ENCODE measurements around the gene SPINT2. TPM values are rescaled to one million over a fixed set of nuclear protein-coding genes. Genes with fewer than 3 reads are reported as not detected.

Gene SPINT2
- total RNA-seq, 1 donor from 2014 or later: 171 TPM

DNA sequence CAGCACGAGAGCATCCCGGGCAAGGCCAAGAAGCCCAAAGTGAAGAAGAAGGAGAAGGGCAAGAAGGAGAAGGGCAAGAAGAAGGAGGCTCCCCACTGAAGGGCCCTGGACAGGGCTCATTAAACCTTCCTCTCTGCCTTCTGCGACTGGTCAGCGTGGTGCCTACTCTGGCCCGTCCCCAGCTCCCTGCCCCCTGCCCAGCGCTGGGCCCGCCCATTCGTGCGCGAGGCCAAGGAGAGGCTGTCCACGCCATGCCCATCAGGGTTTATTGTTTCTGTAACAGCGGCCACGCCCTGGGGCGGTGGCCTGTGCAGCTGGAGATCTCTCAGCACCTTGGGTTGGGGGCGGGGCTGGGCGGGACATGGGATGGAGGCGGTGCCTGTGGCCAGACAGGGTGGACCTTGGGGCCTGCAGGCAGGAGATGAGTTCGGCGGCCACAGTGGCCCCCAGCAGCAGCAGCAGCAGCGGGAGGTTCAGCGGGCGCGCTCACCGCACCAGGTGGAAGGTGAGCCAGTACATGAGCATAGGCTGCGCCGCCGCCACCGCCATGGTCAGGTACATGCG is 40.6 kb downstream of the SPINT2 start:
- H3K9me3 ChIP-seq (ENCODE audit: insufficient read depth, low read depth, low read length): no peaks in the 10 kb centered on the region
- peaks cover 4% of the 10 kb centered on the region for H4K20me1 ChIP-seq (ENCODE audit: insufficient read depth, low read length)
- H3K4me2 ChIP-seq (ENCODE audit: low read length): peak overlapping the region; percentile 5
- H3K4me3 ChIP-seq (ENCODE audit: insufficient read depth, low read depth, low read length): no peak overlapping the region
- H3K27ac ChIP-seq (ENCODE audit: low read depth, low read length): no peak overlapping the region
- Mint-ChIP-seq H3K36me3 (ENCODE audit: low read depth, unreplicated experiment) (peaks cover 8% of the 10 kb centered on the region), H3K9me3 (ENCODE audit: unreplicated experiment) (no peaks in the 10 kb centered on the region), H3K27ac (ENCODE audit: unreplicated experiment) (no peak overlapping the region), H3K4me1 (ENCODE audit: low read depth, unreplicated experiment) (peaks cover 18% of the 10 kb centered on the region), H3K4me3 (ENCODE audit: unreplicated experiment) (peak overlapping the region; percentile 45), H3K27me3 (ENCODE audit: low read depth, unreplicated experiment) (no peaks in the 10 kb centered on the region)
- no peak for TF ChIP-seq EZH2 (IDR thresholded peaks at IDR 0.05; ENCODE audit: insufficient read depth, low read length)
- TF ChIP-seq, protein P1, sequence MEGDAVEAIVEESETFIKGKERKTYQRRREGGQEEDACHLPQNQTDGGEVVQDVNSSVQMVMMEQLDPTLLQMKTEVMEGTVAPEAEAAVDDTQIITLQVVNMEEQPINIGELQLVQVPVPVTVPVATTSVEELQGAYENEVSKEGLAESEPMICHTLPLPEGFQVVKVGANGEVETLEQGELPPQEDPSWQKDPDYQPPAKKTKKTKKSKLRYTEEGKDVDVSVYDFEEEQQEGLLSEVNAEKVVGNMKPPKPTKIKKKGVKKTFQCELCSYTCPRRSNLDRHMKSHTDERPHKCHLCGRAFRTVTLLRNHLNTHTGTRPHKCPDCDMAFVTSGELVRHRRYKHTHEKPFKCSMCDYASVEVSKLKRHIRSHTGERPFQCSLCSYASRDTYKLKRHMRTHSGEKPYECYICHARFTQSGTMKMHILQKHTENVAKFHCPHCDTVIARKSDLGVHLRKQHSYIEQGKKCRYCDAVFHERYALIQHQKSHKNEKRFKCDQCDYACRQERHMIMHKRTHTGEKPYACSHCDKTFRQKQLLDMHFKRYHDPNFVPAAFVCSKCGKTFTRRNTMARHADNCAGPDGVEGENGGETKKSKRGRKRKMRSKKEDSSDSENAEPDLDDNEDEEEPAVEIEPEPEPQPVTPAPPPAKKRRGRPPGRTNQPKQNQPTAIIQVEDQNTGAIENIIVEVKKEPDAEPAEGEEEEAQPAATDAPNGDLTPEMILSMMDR (IDR thresholded peaks at IDR 0.05; ENCODE audit: insufficient read depth, low read depth, low read length): no peak
- no peak overlapping the region for H3K9ac ChIP-seq (ENCODE audit: low read length)
- no peak for DNase-seq (ENCODE audit: low read depth)
- no peaks in the 10 kb centered on the region for H3K27me3 ChIP-seq (ENCODE audit: insufficient read depth, low read length)
- no peak overlapping the region for H2AFZ ChIP-seq (ENCODE audit: low read depth, low read length)
- FAIRE-seq: no peak
- H3K4me1 ChIP-seq (ENCODE audit: insufficient read depth, low read length): peaks cover 13% of the 10 kb centered on the region
- H3K36me3 ChIP-seq (ENCODE audit: insufficient read depth, low read length): no peaks in the 10 kb centered on the region
- H3K79me2 ChIP-seq (ENCODE audit: insufficient read depth, low read length): no peaks in the 10 kb centered on the region

DNA sequence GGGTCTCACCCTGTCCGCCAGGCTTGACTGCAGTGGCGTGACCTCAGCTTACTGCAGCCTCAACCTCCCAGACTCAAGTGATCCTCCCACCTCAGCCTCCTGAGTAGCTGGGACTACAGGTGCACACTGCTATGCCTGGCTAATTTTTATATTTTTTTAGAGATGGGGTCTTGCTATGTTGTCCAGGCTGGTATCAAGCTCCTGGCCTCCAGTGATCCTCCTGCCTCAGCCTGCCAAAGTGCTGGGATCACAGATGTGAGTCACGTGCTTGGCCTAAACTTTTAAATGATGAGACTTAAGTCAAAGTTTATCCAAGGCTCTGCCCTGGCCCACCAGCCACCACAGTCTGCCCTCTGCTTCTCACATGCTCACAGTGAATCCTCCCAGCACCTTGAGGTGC is 41.9 kb downstream of the SPINT2 start:
- H4K20me1 ChIP-seq (ENCODE audit: insufficient read depth, low read length): peaks cover 14% of the 10 kb centered on the region
- DNase-seq (ENCODE audit: low read depth) (no peak), FAIRE-seq (no peak)
- H3K9me3 ChIP-seq (ENCODE audit: insufficient read depth, low read depth, low read length): no peaks in the 10 kb centered on the region
- Mint-ChIP-seq H3K4me1 (ENCODE audit: low read depth, unreplicated experiment) (peaks cover 9% of the 10 kb centered on the region), H3K9me3 (ENCODE audit: unreplicated experiment) (no peaks in the 10 kb centered on the region), H3K36me3 (ENCODE audit: low read depth, unreplicated experiment) (peaks cover 8% of the 10 kb centered on the region), H3K27me3 (ENCODE audit: low read depth, unreplicated experiment) (no peaks in the 10 kb centered on the region), H3K27ac (ENCODE audit: unreplicated experiment) (no peak overlapping the region), H3K4me3 (ENCODE audit: unreplicated experiment) (no peak overlapping the region)
- no peak overlapping the region for H3K27ac ChIP-seq (ENCODE audit: low read depth, low read length)
- H3K36me3 ChIP-seq (ENCODE audit: insufficient read depth, low read length): no peaks in the 10 kb centered on the region
- H3K79me2 ChIP-seq (ENCODE audit: insufficient read depth, low read length): peaks cover 10% of the 10 kb centered on the region
- peaks cover 6% of the 10 kb centered on the region for H3K4me1 ChIP-seq (ENCODE audit: insufficient read depth, low read length)
- no peak overlapping the region for H3K9ac ChIP-seq (ENCODE audit: low read length)
- no peak overlapping the region for H3K4me2 ChIP-seq (ENCODE audit: low read length)
- H3K27me3 ChIP-seq (ENCODE audit: insufficient read depth, low read length): no peaks in the 10 kb centered on the region
- H3K4me3 ChIP-seq (ENCODE audit: insufficient read depth, low read depth, low read length): no peak overlapping the region
- no peak overlapping the region for H2AFZ ChIP-seq (ENCODE audit: low read depth, low read length)
- TF ChIP-seq EZH2 (IDR thresholded peaks at IDR 0.05; ENCODE audit: insufficient read depth, low read length): no peak
- TF ChIP-seq, protein P1 (IDR thresholded peaks at IDR 0.05; ENCODE audit: insufficient read depth, low read depth, low read length): no peak

DNA sequence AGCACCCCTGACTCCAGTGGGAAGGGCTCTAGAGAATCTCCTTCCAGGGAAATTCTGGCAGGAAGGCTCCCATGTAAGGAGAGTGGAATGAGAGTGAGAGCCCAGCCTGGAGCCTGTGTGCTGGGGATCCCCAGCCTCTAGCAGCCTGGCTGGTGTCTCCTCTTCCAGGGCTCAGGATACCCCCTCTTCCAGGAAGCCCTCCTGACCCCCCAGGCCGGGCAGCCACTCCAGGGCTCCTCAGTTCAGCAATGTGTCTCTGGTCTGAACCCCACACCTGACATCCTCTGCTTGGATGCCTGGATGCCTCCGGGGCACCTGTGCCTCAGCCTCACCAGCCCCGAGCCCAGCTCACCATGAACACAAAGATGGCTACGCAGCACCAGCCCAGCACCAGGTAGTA is 42.7 kb downstream of the SPINT2 start:
- Histone ChIP-seq H3K4me2 (ENCODE audit: low read length) (no peak overlapping the region), H3K9me3 (ENCODE audit: insufficient read depth, low read depth, low read length) (no peaks in the 10 kb centered on the region), H3K27me3 (ENCODE audit: insufficient read depth, low read length) (no peaks in the 10 kb centered on the region), H3K36me3 (ENCODE audit: insufficient read depth, low read length) (no peaks in the 10 kb centered on the region), H3K9ac (ENCODE audit: low read length) (no peak overlapping the region), H2AFZ (ENCODE audit: low read depth, low read length) (no peak overlapping the region), H3K27ac (ENCODE audit: low read depth, low read length) (no peak overlapping the region), H4K20me1 (ENCODE audit: insufficient read depth, low read length) (peaks cover 15% of the 10 kb centered on the region), H3K79me2 (ENCODE audit: insufficient read depth, low read length) (peaks cover 15% of the 10 kb centered on the region), H3K4me1 (ENCODE audit: insufficient read depth, low read length) (peaks cover 6% of the 10 kb centered on the region), H3K4me3 (ENCODE audit: insufficient read depth, low read depth, low read length) (no peak overlapping the region)
- DNase-seq (ENCODE audit: low read depth) (no peak), FAIRE-seq (no peak)
- no peaks in the 10 kb centered on the region for H3K27me3 Mint-ChIP-seq (ENCODE audit: low read depth, unreplicated experiment)
- H3K36me3 Mint-ChIP-seq (ENCODE audit: low read depth, unreplicated experiment): peaks cover 8% of the 10 kb centered on the region
- no peaks in the 10 kb centered on the region for H3K9me3 Mint-ChIP-seq (ENCODE audit: unreplicated experiment)
- H3K4me3 Mint-ChIP-seq (ENCODE audit: unreplicated experiment): no peak overlapping the region
- no peak for TF ChIP-seq EZH2 (IDR thresholded peaks at IDR 0.05; ENCODE audit: insufficient read depth, low read length)
- TF ChIP-seq, protein P1 (IDR thresholded peaks at IDR 0.05; ENCODE audit: insufficient read depth, low read depth, low read length): no peak
- H3K27ac Mint-ChIP-seq (ENCODE audit: unreplicated experiment): no peak overlapping the region
- peaks cover 9% of the 10 kb centered on the region for H3K4me1 Mint-ChIP-seq (ENCODE audit: low read depth, unreplicated experiment)
